HG02798 (cell line): ENCODE results near the gene FOXB1.

Source experiments
- ATAC-seq: cut with Tn5 transposase; IDR thresholded peaks from one replicate; pipeline ENCODE4 v1.9.1; 2021; ENCODE audit warnings: mild to moderate bottlenecking; ENCODE audit not compliant: unreplicated experiment, poor library complexity

FOXB1 gene

DNA sequence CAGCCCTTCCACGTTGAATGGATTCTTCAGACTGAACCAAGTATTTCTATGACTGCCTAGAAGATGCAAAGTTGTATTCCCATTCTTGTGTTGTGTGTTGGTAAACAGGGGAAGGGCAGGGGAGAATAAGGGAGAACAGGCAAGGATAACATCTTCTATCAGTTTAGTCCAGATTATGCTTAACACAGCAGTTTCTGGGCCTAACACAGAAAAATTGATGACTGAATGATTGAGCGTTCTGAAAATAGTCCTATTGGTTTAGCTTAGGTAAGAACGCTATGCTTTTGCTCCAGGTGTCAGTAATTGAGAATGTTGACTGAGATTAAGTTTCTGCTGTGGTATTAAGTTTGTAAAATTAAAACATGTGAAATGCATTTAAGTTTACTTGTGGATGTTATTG, 8.6 kb downstream of the FOXB1 start:
- ATAC-seq, result no peak

DNA sequence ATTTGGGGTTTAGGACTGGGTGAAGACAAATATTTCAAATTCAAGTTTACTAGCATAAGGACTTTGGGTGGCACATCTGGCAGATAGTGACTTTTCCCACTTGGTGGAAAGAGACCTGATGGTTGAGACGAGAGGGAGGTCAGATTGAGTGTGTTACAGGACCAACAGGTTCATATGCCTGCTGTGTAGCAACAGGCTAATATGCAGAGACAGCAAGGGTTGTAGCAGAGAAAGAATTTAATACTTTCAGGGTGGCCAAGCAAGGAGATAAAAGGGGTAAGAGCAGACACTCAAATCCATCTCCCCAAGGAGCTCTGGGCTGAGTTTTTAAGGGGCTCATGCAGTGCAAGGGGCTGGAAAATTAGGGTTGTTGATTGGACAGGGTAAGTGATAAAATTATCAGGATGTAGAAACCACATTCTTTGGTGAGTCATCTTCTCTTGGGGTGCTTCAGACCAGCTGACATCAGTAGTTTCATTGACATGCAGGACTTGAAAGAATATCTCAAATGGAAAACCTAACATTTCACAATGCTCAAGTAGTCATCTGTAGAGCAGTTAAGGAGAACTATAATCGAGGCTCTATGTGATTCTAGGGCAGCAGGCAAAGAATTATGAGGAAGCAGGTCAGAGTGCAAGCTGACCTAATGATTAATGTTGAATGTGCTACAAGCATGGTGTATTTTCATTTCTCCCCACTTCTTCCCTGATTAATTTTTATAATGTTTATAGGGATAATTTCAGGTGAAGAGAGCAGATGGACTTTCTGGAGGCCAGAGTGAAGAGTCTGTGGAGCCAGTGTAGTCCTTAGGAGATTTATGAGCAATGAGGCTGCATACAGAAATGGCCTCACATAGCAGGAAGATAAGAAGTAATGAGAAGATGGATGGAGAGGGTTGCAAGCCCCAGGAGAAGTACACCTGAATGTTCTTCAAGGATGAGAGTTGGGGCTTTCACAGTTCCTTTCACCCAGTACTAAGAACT, 13.7 kb downstream of the FOXB1 start:
- ATAC-seq, result no peak

DNA sequence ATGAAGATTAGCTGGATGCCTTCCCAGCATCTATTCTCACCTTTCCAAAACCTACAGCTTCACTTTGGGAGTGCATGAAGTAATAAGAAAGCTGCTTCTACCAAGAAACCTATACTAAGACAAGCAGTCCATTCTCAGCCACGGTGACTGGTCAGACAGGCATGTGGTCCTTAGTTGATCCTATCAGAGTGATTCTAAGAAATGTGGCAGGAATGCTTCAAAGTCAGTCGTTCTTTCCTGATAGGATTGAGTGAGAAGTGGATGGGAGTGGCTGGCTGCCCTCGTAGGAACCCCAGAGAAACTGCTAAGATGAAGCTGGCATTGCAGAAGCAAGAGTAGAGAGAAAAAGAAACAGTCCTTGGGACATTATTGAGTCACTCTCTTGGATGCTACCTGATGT, 16.6 kb downstream of the FOXB1 start:
- no peak for ATAC-seq

DNA sequence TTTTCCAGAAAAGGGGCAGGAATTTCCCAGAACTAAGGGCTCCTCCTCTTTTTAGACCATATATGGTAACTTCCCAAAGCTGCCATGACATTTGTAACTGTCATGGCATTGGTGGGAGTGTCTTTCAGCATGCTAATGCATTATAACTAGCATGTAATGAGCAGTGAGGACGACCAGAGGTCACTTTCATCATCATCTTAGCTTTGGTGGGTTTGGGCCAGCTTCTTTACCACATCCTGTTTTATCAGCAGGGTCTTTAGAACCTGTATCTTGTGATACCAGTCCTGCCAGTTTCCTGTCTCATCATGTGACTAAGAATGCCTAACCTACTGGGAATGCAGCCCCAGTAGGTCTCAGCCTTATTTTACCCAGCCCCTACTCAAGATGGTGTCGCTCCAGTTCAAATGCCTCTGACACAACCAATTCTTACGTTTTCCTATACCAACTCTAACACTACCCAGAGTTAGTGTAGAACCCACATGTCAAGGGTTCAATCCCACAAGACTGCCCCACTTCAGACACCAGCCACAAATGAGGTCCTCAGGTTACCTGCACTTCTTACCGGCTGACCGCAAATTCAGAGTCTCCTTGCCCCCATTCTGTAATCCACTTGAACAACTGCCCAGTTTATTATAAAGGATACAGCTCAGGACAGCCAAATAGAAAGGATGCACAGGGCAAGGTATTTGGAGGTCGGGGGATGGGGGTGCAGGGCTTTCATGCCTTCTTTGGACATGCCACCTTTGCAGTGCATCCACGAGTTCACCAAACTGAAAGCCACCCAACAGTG, 17.7 kb downstream of the FOXB1 start:
- no peak for ATAC-seq

DNA sequence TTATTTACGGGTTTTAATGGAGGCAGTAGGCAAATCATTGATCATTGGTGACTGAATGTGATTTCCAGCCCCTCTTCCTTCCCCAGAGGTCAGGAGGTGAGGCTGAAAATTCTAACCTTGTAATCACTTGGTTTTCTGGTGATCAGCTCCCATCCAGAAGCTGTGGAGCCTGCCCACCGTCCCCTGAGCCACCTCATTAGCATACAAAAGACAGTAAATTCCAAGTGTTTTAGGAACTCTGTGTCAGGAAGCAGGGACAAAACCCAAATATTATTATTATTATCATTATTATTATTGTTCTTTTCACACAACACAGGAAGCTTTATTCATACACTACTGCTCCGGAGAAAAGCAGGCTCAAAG, 18.2 kb downstream of the FOXB1 start:
- ATAC-seq, result no peak

DNA sequence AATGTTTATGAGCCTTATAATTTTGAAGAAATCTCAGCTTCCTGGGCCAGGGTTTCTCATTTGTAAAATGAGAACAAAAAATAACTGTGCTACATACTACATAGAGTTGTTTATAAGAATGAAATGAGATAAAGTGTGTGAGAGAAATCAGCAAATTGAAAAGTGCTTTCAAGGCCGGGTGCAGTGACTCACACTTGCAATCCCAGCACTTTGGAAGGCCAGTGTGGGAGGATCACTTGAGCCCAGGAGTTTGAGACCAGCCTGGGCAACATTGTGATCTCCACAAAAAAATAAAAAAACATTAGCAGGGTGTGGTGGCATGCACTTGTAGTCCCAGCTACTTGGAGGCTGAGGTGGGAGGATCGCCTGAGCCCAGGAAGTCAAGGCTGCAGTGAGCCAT, 22.4 kb downstream of the FOXB1 start:
- no peak for ATAC-seq

DNA sequence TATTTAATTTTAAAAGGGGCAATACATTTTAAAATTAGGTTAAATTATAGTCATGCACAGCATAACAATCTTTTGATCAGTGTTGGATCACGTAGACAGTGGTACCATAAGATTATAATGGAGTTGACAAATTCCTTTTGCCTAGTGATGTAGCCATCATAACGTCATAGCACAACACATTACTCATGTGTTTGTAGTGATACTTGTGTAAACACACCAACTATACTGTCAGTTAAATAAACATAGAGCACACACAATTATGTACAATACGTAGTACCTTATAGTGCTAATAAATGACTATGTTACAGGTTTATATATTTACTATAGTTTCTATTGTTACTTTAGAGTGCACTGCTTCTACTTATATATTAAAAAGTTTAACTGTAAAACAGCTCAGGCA, 31.2 kb downstream of the FOXB1 start:
- no peak for ATAC-seq

DNA sequence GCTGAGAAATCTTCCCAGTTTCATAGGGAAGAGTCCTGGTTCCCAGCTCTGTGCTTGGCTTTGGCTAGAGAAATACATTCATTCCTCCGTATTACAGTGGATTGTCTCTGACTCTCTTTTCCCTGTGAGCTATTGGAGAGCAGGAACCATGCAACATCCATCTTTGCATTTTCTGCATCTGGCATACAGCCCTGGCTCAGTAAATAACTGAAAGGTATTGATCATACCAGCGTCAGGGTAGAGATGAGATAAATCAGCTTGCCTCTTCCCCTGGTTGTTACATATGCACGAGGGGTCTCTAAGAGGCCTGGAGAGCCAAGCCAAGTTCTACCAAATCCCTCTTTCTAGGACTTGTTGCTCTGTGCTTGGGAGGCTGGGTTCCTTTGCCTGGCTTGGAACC, 35.2 kb downstream of the FOXB1 start:
- no peak for ATAC-seq

DNA sequence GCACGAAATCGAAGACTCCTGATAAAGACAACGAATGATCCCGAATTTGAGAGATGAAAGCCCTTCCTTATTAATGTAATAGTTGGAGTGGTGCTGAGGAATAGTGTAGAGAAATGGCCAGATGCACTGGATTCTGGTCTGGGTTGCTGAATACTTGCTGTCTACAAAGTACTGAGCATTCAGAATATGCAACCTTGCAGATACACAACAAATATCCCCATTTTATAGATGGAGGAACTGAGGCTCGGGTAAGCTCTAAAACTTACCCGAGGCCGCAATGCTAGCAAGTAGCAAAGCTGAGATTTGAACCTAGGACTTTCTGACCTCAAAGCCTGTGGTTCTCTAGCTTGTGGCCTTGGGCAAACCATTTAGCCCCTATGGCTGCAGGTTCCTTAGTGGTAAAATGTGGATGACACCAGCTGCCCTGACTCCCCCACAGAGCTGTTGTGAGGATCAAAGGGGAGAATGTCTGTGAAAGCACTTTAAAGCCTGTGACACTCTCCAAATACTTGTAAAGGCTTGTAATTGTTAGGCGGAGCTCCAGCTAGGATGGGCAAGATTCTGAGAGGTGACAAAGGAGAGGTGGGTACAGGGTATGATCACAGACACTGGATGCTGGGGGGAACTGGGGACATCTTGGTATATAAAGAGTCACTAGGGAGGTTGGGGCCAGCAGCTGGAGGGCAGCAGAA, 39.8 kb downstream of the FOXB1 start:
- no peak for ATAC-seq

DNA sequence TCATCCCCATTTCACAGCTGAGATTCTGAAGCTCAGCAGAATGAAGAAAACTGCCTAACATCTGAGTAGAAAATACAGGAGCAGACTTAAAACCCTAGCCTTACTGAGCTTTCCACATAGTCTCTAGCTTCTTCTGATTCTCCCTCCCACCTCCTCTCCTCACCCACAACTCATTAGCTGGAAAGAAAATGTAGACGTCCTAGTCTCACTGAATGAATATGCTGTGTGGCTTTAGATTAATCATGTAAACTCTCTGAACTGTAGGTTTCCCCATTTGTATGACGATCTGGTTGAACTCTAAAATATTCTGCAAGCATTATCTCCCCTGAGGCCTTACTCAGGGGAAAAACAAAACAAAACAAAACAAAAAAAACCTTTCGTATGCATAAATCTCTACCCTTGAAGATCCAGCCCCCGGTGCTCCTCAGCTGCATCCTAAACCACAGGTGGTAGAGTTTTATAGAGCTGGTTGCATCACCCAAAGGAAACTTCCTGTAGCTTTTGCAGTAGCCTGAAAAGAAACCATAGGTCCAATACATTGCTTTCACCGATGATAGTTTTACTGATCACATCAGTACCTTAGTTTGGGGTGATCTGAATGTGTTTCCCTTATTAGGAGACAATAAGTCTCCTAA, 40.6 kb downstream of the FOXB1 start:
- ATAC-seq, result no peak

DNA sequence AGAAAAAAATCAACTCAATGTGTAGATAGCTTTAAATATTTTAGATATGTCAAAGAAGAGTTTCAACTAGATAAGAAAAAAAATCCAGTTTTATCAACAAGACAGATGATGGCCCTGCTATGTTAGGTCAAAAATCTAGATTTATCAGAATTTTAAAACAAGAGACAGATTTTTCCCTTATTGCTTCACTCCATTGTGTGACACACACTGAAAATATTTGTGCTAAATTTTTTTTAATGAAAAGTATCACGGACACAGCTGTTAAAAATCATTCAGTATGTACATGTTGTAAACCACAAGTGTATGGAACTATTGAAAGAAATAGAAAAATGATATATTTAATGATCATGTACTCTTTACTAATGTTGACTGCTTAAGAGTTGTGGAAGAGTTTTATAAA, 43.6 kb downstream of the FOXB1 start:
- no peak for ATAC-seq

DNA sequence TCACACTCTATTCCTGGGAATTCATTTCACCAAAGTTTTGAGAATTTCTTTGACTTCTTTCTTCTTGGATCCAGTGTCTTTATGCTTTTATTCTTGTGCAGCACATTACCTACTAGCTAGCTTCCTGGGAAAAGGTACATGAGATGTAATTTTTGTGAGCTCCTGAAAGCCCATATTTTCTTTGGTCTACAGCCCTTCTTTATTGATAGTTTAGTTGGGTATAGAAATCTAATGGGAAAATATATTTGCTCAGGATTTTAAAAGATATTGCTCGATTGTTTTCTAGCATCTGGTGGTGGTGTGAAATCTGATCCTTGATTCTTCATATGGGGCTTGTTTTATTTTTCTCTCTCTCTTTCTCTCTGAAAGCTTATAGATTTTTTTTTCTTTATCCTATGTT, 45.8 kb downstream of the FOXB1 start:
- no peak for ATAC-seq

DNA sequence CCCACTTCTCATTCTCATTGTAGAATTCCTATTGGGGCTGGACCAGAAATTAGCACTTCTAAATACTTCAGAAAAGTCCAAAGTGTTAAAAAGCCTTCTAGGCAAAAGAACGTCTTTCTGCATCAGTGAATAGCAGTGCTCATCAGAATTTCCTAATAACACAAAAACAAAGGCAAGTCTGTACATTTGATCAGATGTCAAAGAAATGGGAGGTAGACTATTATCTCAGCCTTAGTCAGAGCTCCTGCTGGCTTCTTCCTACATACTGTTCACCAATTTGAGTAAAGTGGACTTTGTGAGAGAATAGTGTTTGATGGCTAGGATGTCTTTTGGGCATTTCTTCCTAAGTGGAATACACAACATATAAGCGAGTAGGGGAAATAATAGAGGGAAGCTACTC, 48.7 kb downstream of the FOXB1 start:
- no peak for ATAC-seq

DNA sequence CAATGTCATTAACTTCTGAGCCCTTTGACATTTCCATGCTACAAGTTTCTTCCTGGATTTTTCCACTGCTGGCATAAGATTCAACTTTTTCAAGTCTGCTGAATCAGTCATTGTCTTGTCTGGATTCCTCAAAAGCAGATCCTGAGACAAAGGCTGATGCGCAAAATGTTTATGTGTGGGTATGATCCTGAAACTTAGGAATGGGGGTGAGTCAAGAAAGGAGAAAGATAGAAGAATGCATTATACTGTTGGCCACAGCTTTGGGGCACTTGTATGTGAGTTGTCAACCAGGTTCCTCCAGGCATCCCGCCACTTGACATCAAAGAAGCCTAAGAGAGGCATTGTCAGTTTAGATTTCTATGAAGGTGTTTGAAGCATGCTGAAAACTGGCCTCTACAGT, 50.4 kb downstream of the FOXB1 start:
- ATAC-seq, result no peak
